Activated T-cell treated with anti-CD3 and anti-CD28 coated beads, Interleukin-2, amount 50 U/mL, for 1 hour (primary cell): ENCODE measurements around the gene TDRD12.

ENCODE experiments used
- DNase-seq: peaks from one replicate; pipeline ENCODE4 v3.0.0-alpha.2; 2020

The TDRD12 gene

DNA sequence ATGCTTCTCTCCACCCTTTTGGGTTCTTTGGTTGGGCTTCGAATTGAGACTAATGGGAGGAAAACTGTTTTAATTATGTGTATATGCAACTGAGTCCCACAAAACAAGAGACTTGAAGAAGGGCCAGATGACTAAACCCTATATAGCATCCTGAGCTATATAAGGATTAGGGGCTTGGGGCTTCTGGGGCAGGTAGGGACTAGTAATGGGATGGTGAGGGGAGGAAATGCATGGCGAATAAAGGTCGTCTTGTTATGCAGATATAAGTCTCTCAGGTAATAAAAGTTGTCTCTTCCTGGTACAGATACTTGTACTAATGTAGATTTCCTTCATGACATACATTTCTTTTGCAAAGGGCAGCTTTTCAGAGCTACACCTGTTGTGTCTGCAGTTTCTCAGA is 152.8 kb downstream of the TDRD12 start:
- no peak for DNase-seq

DNA sequence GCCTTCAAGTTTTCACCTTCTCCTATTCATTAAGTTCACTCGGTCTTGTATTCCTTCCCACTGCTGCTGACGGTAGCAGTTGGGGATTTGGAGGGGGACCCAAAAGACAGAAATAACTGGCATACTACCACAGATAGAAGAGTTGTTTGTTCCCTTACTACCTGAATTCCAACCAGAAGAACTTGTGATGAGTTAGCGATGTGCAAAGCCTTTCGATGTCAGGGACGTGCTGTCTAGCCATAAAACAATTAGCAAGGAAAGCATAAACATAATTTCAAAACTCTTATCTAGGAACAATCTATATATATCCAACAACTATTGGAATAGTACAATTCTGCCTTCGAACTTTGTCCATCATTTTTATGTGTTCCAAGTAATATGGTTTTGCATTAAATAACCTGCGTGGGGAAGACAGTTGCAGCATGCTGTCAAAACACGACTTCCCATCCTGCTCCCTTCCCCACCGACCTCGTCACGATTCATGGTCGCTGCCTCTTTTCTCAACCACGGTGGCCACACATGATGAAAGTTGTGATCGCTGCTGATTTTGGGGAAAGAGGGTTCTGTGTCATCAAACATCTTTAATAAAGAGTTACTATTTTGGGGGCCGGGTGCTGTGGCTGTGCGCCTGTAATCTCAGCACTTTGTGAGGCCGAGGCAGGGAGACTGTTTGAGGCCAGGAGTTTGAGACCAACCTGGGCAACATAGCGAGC is 153.8 kb downstream of the TDRD12 start:
- DNase-seq, result no peak

DNA sequence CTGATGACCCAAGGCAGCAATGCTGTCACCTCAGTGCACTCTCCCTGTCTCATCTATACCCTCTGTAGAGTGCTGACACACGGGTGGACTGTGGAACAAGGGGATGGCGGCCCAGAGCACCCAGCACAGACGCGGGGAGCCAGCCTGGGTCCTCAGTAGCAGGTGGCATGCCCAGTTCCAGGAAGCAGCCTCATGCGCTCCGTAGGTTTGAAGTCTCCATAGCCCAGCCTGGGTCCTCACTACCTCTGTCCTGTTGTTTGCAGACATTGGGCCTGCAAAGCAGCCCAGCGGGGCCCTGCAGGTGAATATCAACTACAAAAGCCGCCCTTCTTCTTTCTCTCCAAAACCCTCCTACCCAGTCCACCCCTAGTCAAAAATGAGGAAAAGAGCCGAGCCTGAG is 155.0 kb downstream of the TDRD12 start:
- no peak for DNase-seq

DNA sequence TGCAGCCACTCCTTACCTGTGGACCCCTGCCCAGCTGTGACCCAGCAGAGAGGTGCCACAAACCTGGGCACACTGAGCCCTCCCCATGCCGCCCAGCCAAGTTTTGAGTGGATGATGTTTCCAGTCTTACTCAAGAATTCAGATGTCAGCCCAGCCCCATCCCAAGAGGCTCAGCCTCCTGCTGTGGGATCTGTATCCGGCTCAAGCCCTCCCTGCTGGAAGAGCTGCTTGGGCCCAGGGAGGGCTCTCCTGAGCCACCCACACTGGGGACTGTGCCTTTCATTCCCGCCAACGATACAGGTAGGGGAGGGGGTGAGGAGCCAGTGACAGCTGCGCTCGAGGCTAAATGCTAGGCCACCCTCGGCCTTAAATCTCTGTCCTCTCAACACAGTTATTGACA is 155.9 kb downstream of the TDRD12 start:
- no peak for DNase-seq

DNA sequence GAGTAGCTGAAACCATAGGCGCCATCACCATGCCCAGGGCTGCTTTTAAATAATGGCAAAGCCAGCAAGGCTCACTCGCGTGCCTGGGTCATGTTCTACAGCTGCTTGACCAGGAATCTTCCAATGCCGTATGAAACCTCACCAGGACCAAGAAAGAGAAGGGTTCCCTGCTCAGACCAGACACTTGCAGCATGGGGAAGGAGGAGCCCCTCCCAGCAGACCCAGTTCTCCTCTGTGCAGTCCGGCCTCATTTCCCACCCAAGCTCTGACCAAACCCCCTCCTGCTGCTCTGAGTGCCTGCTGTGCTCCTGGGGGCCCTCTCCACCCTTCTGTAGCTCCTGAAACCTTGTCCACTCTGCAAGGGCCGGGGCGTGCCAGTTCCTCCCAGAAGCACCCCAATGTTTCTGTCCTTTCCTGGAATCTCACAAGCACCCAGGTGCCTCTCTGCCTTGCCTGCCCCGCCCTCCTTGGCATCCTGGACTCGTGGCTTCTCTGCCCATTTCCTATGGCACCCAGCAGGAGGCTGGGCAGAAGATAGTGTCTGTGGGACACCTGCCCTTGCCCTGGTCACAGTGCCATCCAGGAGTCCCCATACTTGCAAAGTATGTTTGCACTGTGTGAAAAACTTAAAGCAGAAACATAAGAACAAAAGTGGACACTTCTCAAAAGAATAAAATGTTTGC is 156.8 kb downstream of the TDRD12 start:
- DNase-seq, result no peak

DNA sequence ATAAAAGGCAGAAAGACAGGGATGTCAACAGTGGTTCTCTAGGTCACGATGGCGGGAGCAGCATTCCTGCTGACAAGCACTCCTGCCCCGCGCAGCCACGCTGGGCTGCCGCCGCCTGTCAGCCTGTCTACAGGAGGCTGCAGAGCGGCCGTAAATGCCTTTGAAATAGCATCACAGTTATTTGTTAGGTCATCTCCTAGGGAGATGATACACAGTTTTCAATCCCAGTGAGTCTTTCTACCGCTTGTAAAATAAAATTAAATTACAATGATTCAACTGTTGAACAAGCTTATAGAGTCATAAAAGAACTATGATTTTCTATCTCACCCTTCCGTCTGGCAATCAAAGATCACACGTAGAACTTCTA is 157.3 kb downstream of the TDRD12 start:
- no peak for DNase-seq
